Measurements from ENCODE around the gene POLR2A.

The POLR2A gene

GRCh38 chr17:7508846-7509245 is 24.7 kb downstream of the POLR2A start:
- no peak for FAIRE-seq

- FAIRE-seq = no peak
Observed at GRCh38 chr17:7509937-7510336, 25.8 kb downstream of the POLR2A start.

GRCh38 chr17:7511108-7511507 is 26.9 kb downstream of the POLR2A start:
- no peak for FAIRE-seq

GRCh38 chr17:7512105-7512504 is 27.9 kb downstream of the POLR2A start:
- no peak for FAIRE-seq

- no peak for FAIRE-seq
Observed at GRCh38 chr17:7512824-7513540, 28.8 kb downstream of the POLR2A start.

GRCh38 chr17:7513850-7514419 is 29.8 kb downstream of the POLR2A start:
- no peak for FAIRE-seq

- FAIRE-seq = no peak
Observed at GRCh38 chr17:7515911-7516610, 31.9 kb downstream of the POLR2A start.

GRCh38 chr17:7523033-7523432 is 38.9 kb downstream of the POLR2A start:
- FAIRE-seq = no peak

GRCh38 chr17:7528842-7529241 is 44.7 kb downstream of the POLR2A start:
- no peak for FAIRE-seq

- no peak for FAIRE-seq
Observed at GRCh38 chr17:7530023-7530900, 46.1 kb downstream of the POLR2A start.

- FAIRE-seq = no peak
Observed at GRCh38 chr17:7538050-7538449, 53.9 kb downstream of the POLR2A start.

- no peak for FAIRE-seq
Observed at GRCh38 chr17:7538891-7539545, 54.9 kb downstream of the POLR2A start.

GRCh38 chr17:7541074-7541621 is 57.0 kb downstream of the POLR2A start:
- no peak for FAIRE-seq

GRCh38 chr17:7544911-7545310 is 60.7 kb downstream of the POLR2A start:
- no peak for FAIRE-seq

GRCh38 chr17:7548585-7549400 is 64.6 kb downstream of the POLR2A start, which contains the start of gene TNFSF12:
TNFSF12 (plus strand) TSS chr17:7549058; CDS start chr17:7549154, 96 bp downstream.
- no peak for FAIRE-seq

All from endometrium (tissue), 2 donors.